ENCODE data around the gene PALS2.

- TF ChIP-seq POLR2A (IDR thresholded peaks at IDR 0.05) = no peak
- no peak for TF ChIP-seq CTCF (IDR thresholded peaks at IDR 0.05)
These were observed 18.1 kb upstream of the PALS2 start for GRCh38 chr7:24555184-24555583.

All from gastroesophageal sphincter (tissue), 3 donors.